ENCODE measurements around the gene GAK. TPM values are rescaled to one million over a fixed set of nuclear protein-coding genes. Genes with fewer than 3 reads are reported as not detected.

The GAK gene
- polyA plus RNA-seq, 1 of the 3 experiments (the other 2 are of a cell fraction): 35.9 TPM

GRCh38 chr4:898123-898522 is 34.0 kb downstream of the GAK start:
- Histone ChIP-seq H4K20me1 (ENCODE audit: insufficient read depth) (no peaks in the 10 kb centered on the region), H3K36me3 (replicated peaks in 1 of 2; ENCODE audit: control insufficient read depth in 1 of 2, insufficient read depth in 2 of 2, low read length in 1 of 2) (peaks cover 0 to 35% of the 10 kb centered on the region in 2 experiments), H3F3A (replicated peaks; ENCODE audit: insufficient read depth) (no peaks in the 10 kb centered on the region), H3K4me3 (ENCODE audit: low read depth in 2 of 2, low read length in 1 of 2) (no peak overlapping the region), H3K27ac (ENCODE audit: low read depth in 2 of 2, low read length in 1 of 2) (no peak overlapping the region), H3K9ac (no peak overlapping the region), H3K9me2 (no peaks in the 10 kb centered on the region), H3K4me1 (ENCODE audit: control insufficient read depth in 1 of 2, insufficient read depth in 2 of 2, low read depth in 1 of 2, low read length in 1 of 2) (no peaks in the 10 kb centered on the region), H3K27me3 (ENCODE audit: insufficient read depth) (no peaks in the 10 kb centered on the region), H3K79me2 (ENCODE audit: insufficient read depth) (no peaks in the 10 kb centered on the region), H3K9me3 (no peaks in the 10 kb centered on the region), H3K4me2 (no peak overlapping the region), H2AFZ (ENCODE audit: low read depth) (no peak overlapping the region)
- WGBS (ENCODE audit: low lambda C conversion rate): 96% methylated on average over 7 of the region's 15 CpGs
- no peak for DNase-seq
- TF ChIP-seq TAF1 (IDR thresholded peaks at IDR 0.05; ENCODE audit: borderline replicate concordance, low read depth, low read length) (no peak), USF1 (IDR thresholded peaks at IDR 0.05; ENCODE audit: borderline replicate concordance, low read depth) (no peak), FOXJ3 (CRISPR knock-in tag; IDR thresholded peaks at IDR 0.05) (no peak), IRF3 (IDR thresholded peaks at IDR 0.05; ENCODE audit: low read depth, low read length) (no peak), YY1 (IDR thresholded peaks at IDR 0.05; ENCODE audit: low read depth) (no peak), FOXM1 (IDR thresholded peaks at IDR 0.05; ENCODE audit: low read depth) (no peak), RCOR1 (IDR thresholded peaks at IDR 0.05; ENCODE audit: low read length) (no peak), GABPA (IDR thresholded peaks at IDR 0.05; ENCODE audit: low read depth) (no peak), MXI1 (IDR thresholded peaks at IDR 0.05; ENCODE audit: low read depth, low read length) (no peak), RAD21 (IDR thresholded peaks at IDR 0.05; ENCODE audit: low read length) (no peak), ELF1 (IDR thresholded peaks at IDR 0.05) (no peak), POLR2AphosphoS5 (IDR thresholded peaks at IDR 0.05; ENCODE audit: low read depth, low read length) (no peak), SMC3 (IDR thresholded peaks at IDR 0.05; ENCODE audit: low read depth, low read length) (no peak), ZBTB33 (IDR thresholded peaks at IDR 0.05; ENCODE audit: borderline replicate concordance, low read depth) (no peak), RXRA (IDR thresholded peaks at IDR 0.05; ENCODE audit: borderline replicate concordance, low read depth) (no peak), EZH2phosphoT487 (IDR thresholded peaks at IDR 0.05; ENCODE audit: borderline replicate concordance, low read depth) (no peak), JUND (IDR thresholded peaks at IDR 0.05) (no peak), RFX5 (IDR thresholded peaks at IDR 0.05; ENCODE audit: low read length) (no peak)
- CTCF ChIA-PET: no interaction called here
- POLR2A ChIA-PET: no interaction called here

Measured in SK-N-SH (cell line).